ENCODE measurements around the gene HASPIN.

HASPIN gene

DNA sequence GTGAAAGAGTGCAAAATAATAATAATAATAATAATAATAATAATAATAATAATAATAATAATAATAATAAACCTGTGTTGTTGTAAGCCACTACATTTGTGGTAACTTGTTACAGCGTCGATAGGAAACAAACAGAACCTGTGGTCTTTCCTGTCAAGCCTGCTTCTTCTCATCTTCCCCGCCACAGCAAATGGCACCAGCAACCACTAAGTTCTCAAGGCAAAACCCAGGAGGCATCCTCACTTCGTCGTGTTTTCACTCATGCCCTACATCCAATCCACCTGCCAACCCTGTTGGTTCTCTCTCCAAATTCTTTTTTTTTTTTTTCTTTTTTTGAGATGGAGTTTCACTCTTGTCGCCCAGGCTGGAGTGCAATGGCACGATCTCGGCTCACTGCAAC, 43.1 kb downstream of the HASPIN start:
- no peak overlapping the region for H2AFZ ChIP-seq (ENCODE audit: low read length)
- H3K4me3 ChIP-seq (ENCODE audit: low read depth, low read length, poor library complexity, severe bottlenecking): no peak overlapping the region
- H3K9me2 ChIP-seq (ENCODE audit: low read depth, low read length): no peaks in the 10 kb centered on the region
- H3F3A ChIP-seq (ENCODE audit: insufficient read depth, low read length): no peaks in the 10 kb centered on the region
- H3K27ac ChIP-seq (ENCODE audit: low read depth, low read length, poor library complexity, severe bottlenecking): no peak overlapping the region
- H3K9ac ChIP-seq (ENCODE audit: low read length): no peak overlapping the region
- TF ChIP-seq EZH2 (IDR thresholded peaks at IDR 0.05; ENCODE audit: borderline replicate concordance, low read length): no peak
- TF ChIP-seq, protein P1, sequence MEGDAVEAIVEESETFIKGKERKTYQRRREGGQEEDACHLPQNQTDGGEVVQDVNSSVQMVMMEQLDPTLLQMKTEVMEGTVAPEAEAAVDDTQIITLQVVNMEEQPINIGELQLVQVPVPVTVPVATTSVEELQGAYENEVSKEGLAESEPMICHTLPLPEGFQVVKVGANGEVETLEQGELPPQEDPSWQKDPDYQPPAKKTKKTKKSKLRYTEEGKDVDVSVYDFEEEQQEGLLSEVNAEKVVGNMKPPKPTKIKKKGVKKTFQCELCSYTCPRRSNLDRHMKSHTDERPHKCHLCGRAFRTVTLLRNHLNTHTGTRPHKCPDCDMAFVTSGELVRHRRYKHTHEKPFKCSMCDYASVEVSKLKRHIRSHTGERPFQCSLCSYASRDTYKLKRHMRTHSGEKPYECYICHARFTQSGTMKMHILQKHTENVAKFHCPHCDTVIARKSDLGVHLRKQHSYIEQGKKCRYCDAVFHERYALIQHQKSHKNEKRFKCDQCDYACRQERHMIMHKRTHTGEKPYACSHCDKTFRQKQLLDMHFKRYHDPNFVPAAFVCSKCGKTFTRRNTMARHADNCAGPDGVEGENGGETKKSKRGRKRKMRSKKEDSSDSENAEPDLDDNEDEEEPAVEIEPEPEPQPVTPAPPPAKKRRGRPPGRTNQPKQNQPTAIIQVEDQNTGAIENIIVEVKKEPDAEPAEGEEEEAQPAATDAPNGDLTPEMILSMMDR (IDR thresholded peaks at IDR 0.05; ENCODE audit: low read length): no peak
- no peaks in the 10 kb centered on the region for H3K9me3 ChIP-seq (ENCODE audit: low read length)
- H3K4me1 ChIP-seq (ENCODE audit: insufficient read depth, low read length, severe bottlenecking): peaks cover 4% of the 10 kb centered on the region
- peaks cover 5% of the 10 kb centered on the region; the same call in 1 of the 2 replicates for H3K27me3 ChIP-seq (ENCODE audit: insufficient read depth, low read length)
- no peak overlapping the region for H3K4me2 ChIP-seq (ENCODE audit: low read length)
- H4K20me1 ChIP-seq (ENCODE audit: insufficient read depth, low read length): no peaks in the 10 kb centered on the region
- no peaks in the 10 kb centered on the region for H3K79me2 ChIP-seq (ENCODE audit: insufficient read depth, low read length)
- no peaks in the 10 kb centered on the region; the same call in 1 of the 2 replicates for H3K36me3 ChIP-seq (ENCODE audit: insufficient read depth, low read length)

GRCh38 chr17:3768341-3768740, 44.6 kb downstream of the HASPIN start:
- no peaks in the 10 kb centered on the region for H3K79me2 ChIP-seq (ENCODE audit: insufficient read depth, low read length)
- H3K4me1 ChIP-seq (ENCODE audit: insufficient read depth, low read length, severe bottlenecking): peaks cover 4% of the 10 kb centered on the region
- H3K27ac ChIP-seq (ENCODE audit: low read depth, low read length, poor library complexity, severe bottlenecking): no peak overlapping the region
- H3K9ac ChIP-seq (ENCODE audit: low read length): no peak overlapping the region
- H3K4me2 ChIP-seq (ENCODE audit: low read length): no peak overlapping the region
- H3K27me3 ChIP-seq (ENCODE audit: insufficient read depth, low read length): no peaks in the 10 kb centered on the region
- no peaks in the 10 kb centered on the region for H3K9me2 ChIP-seq (ENCODE audit: low read depth, low read length)
- no peaks in the 10 kb centered on the region; the same call in 1 of the 2 replicates for H3K36me3 ChIP-seq (ENCODE audit: insufficient read depth, low read length)
- TF ChIP-seq, protein P1 (IDR thresholded peaks at IDR 0.05; ENCODE audit: low read length): no peak
- no peaks in the 10 kb centered on the region for H4K20me1 ChIP-seq (ENCODE audit: insufficient read depth, low read length)
- H3F3A ChIP-seq (ENCODE audit: insufficient read depth, low read length): no peaks in the 10 kb centered on the region
- H3K4me3 ChIP-seq (ENCODE audit: low read depth, low read length, poor library complexity, severe bottlenecking): no peak overlapping the region
- no peaks in the 10 kb centered on the region for H3K9me3 ChIP-seq (ENCODE audit: low read length)
- H2AFZ ChIP-seq (ENCODE audit: low read length): no peak overlapping the region

- H3K27ac ChIP-seq (ENCODE audit: low read depth, low read length, poor library complexity, severe bottlenecking): no peak overlapping the region
- no peaks in the 10 kb centered on the region; the same call in 1 of the 2 replicates for H3K36me3 ChIP-seq (ENCODE audit: insufficient read depth, low read length)
- H3K79me2 ChIP-seq (ENCODE audit: insufficient read depth, low read length): no peaks in the 10 kb centered on the region
- no peak overlapping the region for H3K9ac ChIP-seq (ENCODE audit: low read length)
- H3K4me1 ChIP-seq (ENCODE audit: insufficient read depth, low read length, severe bottlenecking): peaks cover 4% of the 10 kb centered on the region
- H3K27me3 ChIP-seq (ENCODE audit: insufficient read depth, low read length): no peaks in the 10 kb centered on the region
- H3K4me2 ChIP-seq (ENCODE audit: low read length): no peak overlapping the region
- no peaks in the 10 kb centered on the region for H3K9me2 ChIP-seq (ENCODE audit: low read depth, low read length)
- TF ChIP-seq, protein P1 (IDR thresholded peaks at IDR 0.05; ENCODE audit: low read length): no peak
- no peak for TF ChIP-seq EZH2 (IDR thresholded peaks at IDR 0.05; ENCODE audit: borderline replicate concordance, low read length)
- no peaks in the 10 kb centered on the region for H4K20me1 ChIP-seq (ENCODE audit: insufficient read depth, low read length)
- H2AFZ ChIP-seq (ENCODE audit: low read length): no peak overlapping the region
- H3K4me3 ChIP-seq (ENCODE audit: low read depth, low read length, poor library complexity, severe bottlenecking): no peak overlapping the region
- no peaks in the 10 kb centered on the region for H3F3A ChIP-seq (ENCODE audit: insufficient read depth, low read length)
- H3K9me3 ChIP-seq (ENCODE audit: low read length): no peaks in the 10 kb centered on the region
Measured at GRCh38 chr17:3768769-3769168, 45.1 kb downstream of the HASPIN start.

Data from OCI-LY1 (cell line).